Measurements from ENCODE around the gene CD101.

Gene CD101

GRCh38 chr1:117058810-117059209 lies 57.2 kb downstream of the CD101 start:
- DNase-seq (ENCODE audit: low spot score), result no peak

- DNase-seq (ENCODE audit: low spot score), result no peak
These were observed 57.7 kb downstream of the CD101 start for GRCh38 chr1:117059334-117059677.

DNA sequence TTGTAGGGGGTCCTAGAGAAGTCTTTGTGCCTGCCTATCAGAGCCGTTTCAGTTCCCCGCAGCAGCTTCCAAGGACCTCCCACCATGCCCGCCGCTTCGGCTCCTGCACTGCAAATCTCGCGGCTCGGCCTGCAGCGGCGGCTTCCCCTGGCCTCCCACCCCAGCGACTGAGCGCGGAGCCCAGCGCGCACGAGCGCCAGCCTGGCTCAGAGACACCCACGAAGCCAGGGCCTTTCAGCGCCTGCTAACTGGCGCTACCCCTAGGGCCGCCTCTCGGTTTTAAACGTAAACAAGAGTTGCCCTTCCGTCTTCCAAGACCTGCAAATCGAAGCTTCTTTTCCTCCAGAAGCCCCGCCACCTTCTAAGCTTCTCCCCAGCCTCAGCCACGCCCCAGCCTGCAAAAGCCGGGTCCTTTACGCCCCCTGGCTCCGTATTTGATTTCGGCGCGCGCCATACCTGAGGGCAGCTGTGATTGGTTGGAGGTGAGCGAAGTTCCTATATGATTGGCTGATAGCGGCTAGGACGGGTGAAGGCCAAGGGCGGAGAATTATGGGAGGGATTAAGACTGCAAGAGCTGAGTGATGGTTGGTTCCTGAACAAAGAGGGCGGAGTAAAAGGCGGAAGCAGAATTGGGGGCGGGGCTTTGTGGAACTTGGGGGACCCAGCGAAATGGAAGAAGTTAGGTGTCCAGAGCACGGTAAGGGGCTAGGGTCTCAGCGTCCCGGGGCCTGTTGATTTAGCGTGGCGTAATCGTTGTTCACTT lies 58.3 kb downstream of the CD101 start, which contains the start of gene TTF2:
TSS of gene TTF2 (plus strand) at position 649 of the 763 bp plus-strand sequence. CDS start at position 670, 21 bp downstream.
- peak; percentile 98 for DNase-seq (ENCODE audit: low spot score)

GRCh38 chr1:117060441-117061317 lies 59.1 kb downstream of the CD101 start:
- peak; percentile 69 for DNase-seq (ENCODE audit: low spot score)

GRCh38 chr1:117061986-117062415 lies 60.4 kb downstream of the CD101 start:
- DNase-seq (ENCODE audit: low spot score), result peak; percentile 42

DNA sequence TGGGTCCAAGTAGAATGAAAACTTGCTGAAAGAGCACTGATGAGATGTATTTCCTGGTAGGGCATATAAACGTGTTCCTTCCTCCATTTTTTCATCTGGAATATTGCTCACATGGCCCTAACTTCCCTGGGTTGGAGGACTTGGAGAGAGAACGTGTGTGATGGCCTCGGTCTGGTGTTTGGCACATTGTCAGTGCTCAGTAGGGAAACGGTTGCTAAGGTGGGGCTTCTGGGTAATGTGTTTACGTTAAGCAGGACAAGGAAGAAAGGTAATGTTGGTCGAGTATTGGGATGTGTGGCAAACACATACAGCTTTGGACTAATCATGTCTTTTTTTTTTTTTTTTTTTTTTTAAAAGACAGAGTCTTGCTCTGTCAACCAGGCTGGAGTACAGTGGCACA lies 64.8 kb downstream of the CD101 start:
- no peak for DNase-seq (ENCODE audit: low spot score)

DNA sequence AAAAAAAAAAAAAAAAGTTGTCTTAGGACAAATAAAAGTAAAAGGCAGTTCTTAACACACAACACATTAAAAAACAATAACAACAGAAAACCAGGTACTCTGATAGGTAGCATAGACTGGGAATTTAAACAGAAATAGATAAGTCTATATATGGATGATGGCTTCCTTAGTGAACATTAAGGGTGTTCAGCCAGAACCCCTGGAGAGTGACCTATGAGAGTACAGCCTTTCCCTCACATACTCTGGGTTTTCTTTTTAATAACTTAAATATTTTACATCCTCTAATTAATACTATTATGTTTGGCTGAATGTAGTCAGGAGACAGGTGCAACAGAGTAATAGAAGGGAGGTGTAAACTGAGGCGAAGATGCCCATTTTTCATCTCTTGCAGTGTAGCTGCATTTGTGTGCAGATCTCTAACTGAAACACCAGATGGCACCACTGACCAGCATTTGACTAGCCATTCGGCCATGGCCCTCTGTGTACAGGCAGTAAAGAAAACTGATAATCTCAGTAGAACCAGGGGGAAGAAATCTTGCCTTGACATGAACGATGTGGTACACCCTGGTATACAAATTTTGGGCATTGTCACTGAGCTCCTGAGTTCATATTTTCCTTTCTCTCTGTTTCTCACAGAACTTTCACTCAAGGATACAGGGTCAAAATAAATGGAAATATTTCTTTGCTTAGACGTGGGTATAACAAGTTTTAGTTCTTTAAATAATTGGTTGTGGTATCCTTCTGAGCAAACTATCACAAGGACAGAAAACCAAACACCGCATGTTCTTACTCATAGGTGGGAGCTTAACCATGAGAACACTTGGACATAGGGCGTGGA lies 66.2 kb downstream of the CD101 start:
- peak; percentile 79 for DNase-seq (ENCODE audit: low spot score)

- no peak for DNase-seq (ENCODE audit: low spot score)
These were observed 67.0 kb downstream of the CD101 start for GRCh38 chr1:117068580-117068979.

GRCh38 chr1:117069220-117069844 lies 67.8 kb downstream of the CD101 start:
- DNase-seq (ENCODE audit: low spot score), result no peak

DNA sequence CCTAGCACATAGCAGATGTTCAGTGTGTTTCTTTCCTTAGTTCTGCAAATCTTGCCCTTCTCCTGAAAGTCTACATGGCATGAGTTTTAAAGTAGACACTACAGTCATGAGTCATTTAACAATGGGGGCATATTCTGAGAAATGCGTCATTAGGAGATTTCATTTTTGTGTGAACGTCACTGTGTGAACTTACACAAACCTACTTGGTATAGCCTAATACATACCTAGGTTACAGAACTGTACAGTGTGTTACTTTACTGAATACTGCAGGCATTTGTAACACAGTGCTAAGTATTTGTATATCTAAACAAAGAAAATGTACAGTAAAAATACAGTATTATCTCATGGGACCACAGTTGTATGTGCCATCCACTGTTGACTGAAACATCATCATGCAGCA lies 68.6 kb downstream of the CD101 start:
- DNase-seq (ENCODE audit: low spot score), result no peak

- no peak for DNase-seq (ENCODE audit: low spot score)
These were observed 75.1 kb downstream of the CD101 start for GRCh38 chr1:117076648-117077047.

GRCh38 chr1:117077267-117077666 lies 75.7 kb downstream of the CD101 start:
- DNase-seq (ENCODE audit: low spot score), result peak; percentile 62

DNA sequence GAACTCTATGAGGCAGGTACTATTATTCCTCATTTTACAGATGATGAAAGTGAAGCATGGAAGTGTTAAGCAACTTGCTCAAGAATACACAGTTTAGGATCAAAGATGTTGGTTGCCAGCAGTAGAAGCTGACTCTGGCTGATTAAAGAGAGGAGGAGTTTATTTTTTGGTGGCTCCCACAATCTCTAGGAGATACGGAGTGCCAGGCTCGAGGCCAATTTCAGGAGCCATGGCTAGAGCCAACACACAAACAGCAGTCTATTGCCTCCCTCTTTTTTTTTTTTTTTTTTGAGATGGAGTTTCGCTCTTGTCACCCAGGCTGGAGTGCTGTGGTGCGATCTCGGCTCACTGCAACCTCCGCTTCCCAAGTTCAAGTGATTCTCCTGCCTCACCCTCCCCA lies 78.2 kb downstream of the CD101 start:
- no peak for DNase-seq (ENCODE audit: low spot score)

GRCh38 chr1:117084231-117084630 lies 82.7 kb downstream of the CD101 start:
- no peak for DNase-seq (ENCODE audit: low spot score)

Measured in AG20443 (cell line).